ENCODE data around the gene RERG. TPM values are rescaled to one million over a fixed set of nuclear protein-coding genes. Genes with fewer than 3 reads are reported as not detected.

The RERG gene
- total RNA-seq, 1 experiment from 2014 or later: not detected

- H3K27ac Mint-ChIP-seq (ENCODE audit: unreplicated experiment): no peak overlapping the region
- H3K36me3 Mint-ChIP-seq (ENCODE audit: insufficient read depth, unreplicated experiment): no peaks in the 10 kb centered on the region
- no peak overlapping the region for H3K4me3 Mint-ChIP-seq (ENCODE audit: unreplicated experiment)
- no TSS peak for BruUV-seq (replicated peaks)
- no peak for TF ChIP-seq CTCF (IDR thresholded peaks at IDR 0.05; ENCODE audit: insufficient read depth in 1 of 2, low read depth in 1 of 2, low read length in 1 of 2, severe bottlenecking in 1 of 2, unreplicated experiment in 1 of 2)
- H3K27me3 Mint-ChIP-seq (ENCODE audit: insufficient read depth, unreplicated experiment): peaks cover 23% of the 10 kb centered on the region
- ChIA-PET POLR2A (no interaction called here), CTCF (no interaction called here)
- H3K4me1 Mint-ChIP-seq (ENCODE audit: low read depth, unreplicated experiment): no peaks in the 10 kb centered on the region
- intact Hi-C loops (cut with micrococcal nuclease; ENCODE audit: unreplicated experiment): no loop called here
- H3K4me1 ChIP-seq: no peaks in the 10 kb centered on the region
- no peaks in the 10 kb centered on the region; the same call in 1 of the 2 replicates for H3K9me3 ChIP-seq
- no peak for DNase-seq
- H3K4me3 ChIP-seq (ENCODE audit: low read depth, low read length): no peak overlapping the region
- H3K9me3 Mint-ChIP-seq (ENCODE audit: unreplicated experiment): peaks cover 26% of the 10 kb centered on the region
- no peaks in the 10 kb centered on the region for H3K27me3 ChIP-seq (replicated peaks; ENCODE audit: control insufficient read depth, insufficient read depth, low read length)
- H3K36me3 ChIP-seq (ENCODE audit: control insufficient read depth, insufficient read depth, low read length): no peaks in the 10 kb centered on the region
Measured at GRCh38 chr12:15244341-15244740, 23.1 kb upstream of the RERG start.

GRCh38 chr12:15243102-15243501, 21.9 kb upstream of the RERG start:
- H3K27me3 ChIP-seq (replicated peaks; ENCODE audit: control insufficient read depth, insufficient read depth, low read length): no peaks in the 10 kb centered on the region
- intact Hi-C loops (cut with micrococcal nuclease; ENCODE audit: unreplicated experiment): no loop called here
- H3K27me3 Mint-ChIP-seq (ENCODE audit: insufficient read depth, unreplicated experiment): peaks cover 23% of the 10 kb centered on the region
- no peak for TF ChIP-seq CTCF (IDR thresholded peaks at IDR 0.05; ENCODE audit: insufficient read depth in 1 of 2, low read depth in 1 of 2, low read length in 1 of 2, severe bottlenecking in 1 of 2, unreplicated experiment in 1 of 2)
- peaks cover 16% of the 10 kb centered on the region for H3K9me3 Mint-ChIP-seq (ENCODE audit: unreplicated experiment)
- H3K4me1 Mint-ChIP-seq (ENCODE audit: low read depth, unreplicated experiment): no peaks in the 10 kb centered on the region
- H3K4me3 Mint-ChIP-seq (ENCODE audit: unreplicated experiment): no peak overlapping the region
- DNase-seq: no peak
- no peaks in the 10 kb centered on the region for H3K9me3 ChIP-seq
- no peak overlapping the region for H3K27ac Mint-ChIP-seq (ENCODE audit: unreplicated experiment)
- BruUV-seq (replicated peaks): no TSS peak
- CTCF ChIA-PET: interaction anchor here (1.0 kb wide), 1 partner anchor 22 kb away, joined by 3 read pairs; the partner anchor contains the start of gene RERG
- POLR2A ChIA-PET: no interaction called here
- H3K36me3 ChIP-seq (ENCODE audit: control insufficient read depth, insufficient read depth, low read length): no peaks in the 10 kb centered on the region
- H3K4me3 ChIP-seq (ENCODE audit: low read depth, low read length): no peak overlapping the region
- no peaks in the 10 kb centered on the region for H3K36me3 Mint-ChIP-seq (ENCODE audit: insufficient read depth, unreplicated experiment)
- no peaks in the 10 kb centered on the region for H3K4me1 ChIP-seq

GRCh38 chr12:15240898-15241297, 19.7 kb upstream of the RERG start:
- no peaks in the 10 kb centered on the region for H3K9me3 Mint-ChIP-seq (ENCODE audit: unreplicated experiment)

More at GRCh38 chr12:15240898-15241297, 19.7 kb upstream of the RERG start:
- Histone ChIP-seq H3K36me3 (ENCODE audit: control insufficient read depth, insufficient read depth, low read length) (no peaks in the 10 kb centered on the region), H3K27me3 (replicated peaks; ENCODE audit: control insufficient read depth, insufficient read depth, low read length) (no peaks in the 10 kb centered on the region), H3K4me3 (ENCODE audit: low read depth, low read length) (no peak overlapping the region), H3K9me3 (no peaks in the 10 kb centered on the region), H3K4me1 (no peaks in the 10 kb centered on the region)
- no TSS peak for BruUV-seq (replicated peaks)
- H3K27me3 Mint-ChIP-seq (ENCODE audit: insufficient read depth, unreplicated experiment): peaks cover 23% of the 10 kb centered on the region
- no peaks in the 10 kb centered on the region for H3K4me1 Mint-ChIP-seq (ENCODE audit: low read depth, unreplicated experiment)
- H3K36me3 Mint-ChIP-seq (ENCODE audit: insufficient read depth, unreplicated experiment): no peaks in the 10 kb centered on the region
- no peak for DNase-seq
- H3K27ac Mint-ChIP-seq (ENCODE audit: unreplicated experiment): no peak overlapping the region
- POLR2A ChIA-PET: no interaction called here
- no peak for TF ChIP-seq CTCF (IDR thresholded peaks at IDR 0.05; ENCODE audit: insufficient read depth in 1 of 2, low read depth in 1 of 2, low read length in 1 of 2, severe bottlenecking in 1 of 2, unreplicated experiment in 1 of 2)
- CTCF ChIA-PET: no interaction called here
- intact Hi-C loops (cut with micrococcal nuclease; ENCODE audit: unreplicated experiment): no loop called here
- H3K4me3 Mint-ChIP-seq (ENCODE audit: unreplicated experiment): no peak overlapping the region

Measured in Caco-2 (cell line).